ENCODE measurements around the gene LRRIQ4.

LRRIQ4 gene

GRCh38 chr3:169787791-169788190 is 24.9 kb upstream of the LRRIQ4 start:
- TF ChIP-seq, protein P1, sequence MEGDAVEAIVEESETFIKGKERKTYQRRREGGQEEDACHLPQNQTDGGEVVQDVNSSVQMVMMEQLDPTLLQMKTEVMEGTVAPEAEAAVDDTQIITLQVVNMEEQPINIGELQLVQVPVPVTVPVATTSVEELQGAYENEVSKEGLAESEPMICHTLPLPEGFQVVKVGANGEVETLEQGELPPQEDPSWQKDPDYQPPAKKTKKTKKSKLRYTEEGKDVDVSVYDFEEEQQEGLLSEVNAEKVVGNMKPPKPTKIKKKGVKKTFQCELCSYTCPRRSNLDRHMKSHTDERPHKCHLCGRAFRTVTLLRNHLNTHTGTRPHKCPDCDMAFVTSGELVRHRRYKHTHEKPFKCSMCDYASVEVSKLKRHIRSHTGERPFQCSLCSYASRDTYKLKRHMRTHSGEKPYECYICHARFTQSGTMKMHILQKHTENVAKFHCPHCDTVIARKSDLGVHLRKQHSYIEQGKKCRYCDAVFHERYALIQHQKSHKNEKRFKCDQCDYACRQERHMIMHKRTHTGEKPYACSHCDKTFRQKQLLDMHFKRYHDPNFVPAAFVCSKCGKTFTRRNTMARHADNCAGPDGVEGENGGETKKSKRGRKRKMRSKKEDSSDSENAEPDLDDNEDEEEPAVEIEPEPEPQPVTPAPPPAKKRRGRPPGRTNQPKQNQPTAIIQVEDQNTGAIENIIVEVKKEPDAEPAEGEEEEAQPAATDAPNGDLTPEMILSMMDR (IDR thresholded peaks at IDR 0.05; ENCODE audit: low read depth, low read length) = no peak
- no peak for DNase-seq (ENCODE audit: extremely low read depth, low read depth)

GRCh38 chr3:169790219-169790618 is 22.5 kb upstream of the LRRIQ4 start:
- no peak for DNase-seq (ENCODE audit: extremely low read depth, low read depth)

DNA sequence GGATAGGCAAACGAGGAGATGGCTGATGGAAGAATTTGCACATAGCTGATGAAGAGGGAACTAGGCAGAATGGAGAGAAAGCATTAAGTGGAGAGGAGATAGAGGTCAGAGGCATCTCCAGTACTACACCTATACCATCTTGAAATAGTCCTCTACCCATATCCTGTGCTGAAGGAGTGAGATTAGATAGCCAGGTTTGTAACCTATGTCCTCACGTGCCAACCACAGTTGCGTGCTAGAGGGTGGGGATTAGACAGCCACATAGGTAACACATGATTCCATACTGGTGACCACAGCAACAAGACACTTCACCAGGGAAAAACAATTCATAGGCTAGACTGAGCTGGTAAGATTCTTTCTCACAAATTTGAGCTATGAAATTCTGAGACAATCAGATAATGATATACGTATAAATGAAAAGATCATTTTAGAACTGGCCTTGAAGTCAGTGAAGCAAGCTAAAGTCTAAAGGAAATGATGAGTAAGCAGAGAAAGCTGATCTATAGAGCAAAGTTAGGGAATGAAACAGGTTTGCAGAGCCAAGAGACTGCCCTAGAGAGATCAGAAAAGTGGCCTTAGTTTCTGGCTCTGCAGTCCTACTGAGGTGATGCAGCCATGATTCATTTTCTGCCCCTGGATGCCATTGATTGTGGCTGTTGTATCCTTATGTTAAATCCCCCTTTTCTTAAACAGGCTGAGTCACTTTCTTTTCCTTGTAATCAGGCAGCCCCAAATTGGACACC is 21.8 kb upstream of the LRRIQ4 start:
- TF ChIP-seq, protein P1 (IDR thresholded peaks at IDR 0.05; ENCODE audit: low read depth, low read length) = no peak
- no peak for DNase-seq (ENCODE audit: extremely low read depth, low read depth)

More at GRCh38 chr3:169790219-169790618, 22.5 kb upstream of the LRRIQ4 start:
- TF ChIP-seq, protein P1 (IDR thresholded peaks at IDR 0.05; ENCODE audit: low read depth, low read length) = no peak

DNA sequence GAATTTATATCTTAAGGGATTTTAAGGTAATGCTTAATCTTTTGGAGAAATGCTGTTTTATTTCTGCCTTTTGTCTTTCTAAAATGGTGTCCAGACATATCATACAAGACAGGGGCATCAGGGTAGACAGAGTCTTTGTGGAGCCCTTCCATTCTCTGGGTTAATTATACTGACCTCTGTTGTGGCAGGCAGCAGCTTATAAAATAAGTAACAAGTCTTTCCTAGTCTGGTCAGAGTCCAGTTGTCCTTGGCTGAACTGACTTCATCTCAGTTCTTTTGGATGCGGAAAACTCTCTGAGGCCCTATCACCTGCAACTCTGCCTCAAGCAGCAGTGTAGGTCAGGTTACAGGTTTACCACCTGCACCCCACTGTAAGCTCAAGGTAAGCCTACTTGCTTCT is 20.3 kb upstream of the LRRIQ4 start:
- DNase-seq (ENCODE audit: extremely low read depth, low read depth) = no peak
- TF ChIP-seq, protein P1 (IDR thresholded peaks at IDR 0.05; ENCODE audit: low read depth, low read length) = no peak

GRCh38 chr3:169804681-169805080 is 8.0 kb upstream of the LRRIQ4 start:
- TF ChIP-seq, protein P1 (IDR thresholded peaks at IDR 0.05; ENCODE audit: low read depth, low read length) = no peak
- DNase-seq (ENCODE audit: extremely low read depth, low read depth) = no peak

- no peak for DNase-seq (ENCODE audit: extremely low read depth, low read depth)
- TF ChIP-seq, protein P1 (IDR thresholded peaks at IDR 0.05; ENCODE audit: low read depth, low read length) = no peak
These were observed 3.4 kb upstream of the LRRIQ4 start for GRCh38 chr3:169809230-169809795.

DNA sequence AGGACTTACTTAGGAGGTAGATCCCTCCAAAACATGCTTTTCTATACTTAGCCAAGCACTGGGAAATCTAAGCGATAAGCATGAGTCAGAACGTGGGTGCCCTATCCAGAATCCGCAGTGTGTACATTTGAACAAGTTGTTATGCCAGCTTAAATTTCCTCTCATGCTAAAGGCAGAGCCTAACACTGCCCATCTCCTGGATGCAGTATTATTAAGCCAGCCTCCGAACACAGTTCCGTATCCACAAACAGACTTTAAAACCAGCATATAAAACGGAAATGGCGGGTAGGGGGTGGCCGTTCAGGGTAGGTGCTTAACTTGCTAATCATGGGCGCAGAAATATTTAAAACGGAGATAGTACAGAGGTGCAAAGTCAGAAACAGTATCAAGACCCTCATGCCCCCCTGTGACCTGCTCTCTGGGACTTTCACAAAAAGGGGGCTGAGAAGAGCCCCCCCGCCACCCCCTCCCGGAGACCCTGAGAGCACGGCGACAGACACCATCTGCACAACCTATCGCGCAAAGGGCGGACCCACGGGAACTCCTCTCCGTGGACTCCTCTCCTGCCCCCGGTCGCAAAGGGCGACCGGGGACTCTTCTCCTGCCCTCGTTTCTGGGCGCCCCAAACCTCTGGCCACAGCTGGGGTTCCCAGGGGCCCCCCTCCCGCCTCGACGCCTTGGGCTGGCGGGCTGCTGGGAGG is 889 bp upstream of the LRRIQ4 start:
- DNase-seq (ENCODE audit: extremely low read depth, low read depth) = no peak
- TF ChIP-seq, protein P1 (IDR thresholded peaks at IDR 0.05; ENCODE audit: low read depth, low read length) = no peak
